ENCODE measurements around the gene RBM10.

DNA sequence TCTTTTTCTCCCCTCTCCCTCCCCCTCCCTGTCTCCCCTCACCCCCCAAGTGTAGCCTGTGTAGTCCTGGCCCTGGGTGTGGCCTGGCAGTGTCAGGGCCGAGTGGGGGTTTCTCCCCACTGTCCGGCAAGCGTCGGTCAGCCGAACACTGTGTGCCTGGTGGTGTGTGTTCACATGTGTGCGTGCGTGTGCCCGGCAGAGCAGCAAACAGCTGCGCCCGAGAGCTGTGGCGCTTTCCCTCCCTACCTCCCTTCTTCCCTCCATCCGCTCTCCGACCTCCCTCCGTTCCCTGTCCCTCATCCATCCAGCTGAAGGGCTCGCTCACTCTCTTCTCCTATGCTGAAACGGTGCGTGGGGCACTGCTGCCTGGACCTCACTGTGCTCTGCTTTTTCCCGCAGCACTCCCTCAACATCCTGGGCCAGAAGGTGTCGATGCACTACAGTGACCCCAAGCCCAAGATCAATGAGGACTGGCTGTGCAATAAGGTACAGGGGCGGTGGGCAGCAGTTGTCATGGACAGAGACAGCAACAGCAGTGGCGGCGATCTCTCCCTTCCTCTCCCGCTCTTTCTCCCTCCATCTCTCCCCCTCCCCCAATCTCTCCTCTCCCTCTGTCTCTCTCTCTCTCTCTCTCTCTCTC, 31.2 kb downstream of the RBM10 start:
- TF ChIP-seq, protein P1, sequence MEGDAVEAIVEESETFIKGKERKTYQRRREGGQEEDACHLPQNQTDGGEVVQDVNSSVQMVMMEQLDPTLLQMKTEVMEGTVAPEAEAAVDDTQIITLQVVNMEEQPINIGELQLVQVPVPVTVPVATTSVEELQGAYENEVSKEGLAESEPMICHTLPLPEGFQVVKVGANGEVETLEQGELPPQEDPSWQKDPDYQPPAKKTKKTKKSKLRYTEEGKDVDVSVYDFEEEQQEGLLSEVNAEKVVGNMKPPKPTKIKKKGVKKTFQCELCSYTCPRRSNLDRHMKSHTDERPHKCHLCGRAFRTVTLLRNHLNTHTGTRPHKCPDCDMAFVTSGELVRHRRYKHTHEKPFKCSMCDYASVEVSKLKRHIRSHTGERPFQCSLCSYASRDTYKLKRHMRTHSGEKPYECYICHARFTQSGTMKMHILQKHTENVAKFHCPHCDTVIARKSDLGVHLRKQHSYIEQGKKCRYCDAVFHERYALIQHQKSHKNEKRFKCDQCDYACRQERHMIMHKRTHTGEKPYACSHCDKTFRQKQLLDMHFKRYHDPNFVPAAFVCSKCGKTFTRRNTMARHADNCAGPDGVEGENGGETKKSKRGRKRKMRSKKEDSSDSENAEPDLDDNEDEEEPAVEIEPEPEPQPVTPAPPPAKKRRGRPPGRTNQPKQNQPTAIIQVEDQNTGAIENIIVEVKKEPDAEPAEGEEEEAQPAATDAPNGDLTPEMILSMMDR (IDR thresholded peaks at IDR 0.05 in 2 of 3, conservative IDR thresholded peaks at IDR 0.05 in 1 of 3; ENCODE audit: borderline replicate concordance in 1 of 3, insufficient read depth in 1 of 3, low read depth in 2 of 3, low read length in 2 of 3): no peak
- no peak for TF ChIP-seq EZH2 (IDR thresholded peaks at IDR 0.05)
- TF ChIP-seq, protein P2, sequence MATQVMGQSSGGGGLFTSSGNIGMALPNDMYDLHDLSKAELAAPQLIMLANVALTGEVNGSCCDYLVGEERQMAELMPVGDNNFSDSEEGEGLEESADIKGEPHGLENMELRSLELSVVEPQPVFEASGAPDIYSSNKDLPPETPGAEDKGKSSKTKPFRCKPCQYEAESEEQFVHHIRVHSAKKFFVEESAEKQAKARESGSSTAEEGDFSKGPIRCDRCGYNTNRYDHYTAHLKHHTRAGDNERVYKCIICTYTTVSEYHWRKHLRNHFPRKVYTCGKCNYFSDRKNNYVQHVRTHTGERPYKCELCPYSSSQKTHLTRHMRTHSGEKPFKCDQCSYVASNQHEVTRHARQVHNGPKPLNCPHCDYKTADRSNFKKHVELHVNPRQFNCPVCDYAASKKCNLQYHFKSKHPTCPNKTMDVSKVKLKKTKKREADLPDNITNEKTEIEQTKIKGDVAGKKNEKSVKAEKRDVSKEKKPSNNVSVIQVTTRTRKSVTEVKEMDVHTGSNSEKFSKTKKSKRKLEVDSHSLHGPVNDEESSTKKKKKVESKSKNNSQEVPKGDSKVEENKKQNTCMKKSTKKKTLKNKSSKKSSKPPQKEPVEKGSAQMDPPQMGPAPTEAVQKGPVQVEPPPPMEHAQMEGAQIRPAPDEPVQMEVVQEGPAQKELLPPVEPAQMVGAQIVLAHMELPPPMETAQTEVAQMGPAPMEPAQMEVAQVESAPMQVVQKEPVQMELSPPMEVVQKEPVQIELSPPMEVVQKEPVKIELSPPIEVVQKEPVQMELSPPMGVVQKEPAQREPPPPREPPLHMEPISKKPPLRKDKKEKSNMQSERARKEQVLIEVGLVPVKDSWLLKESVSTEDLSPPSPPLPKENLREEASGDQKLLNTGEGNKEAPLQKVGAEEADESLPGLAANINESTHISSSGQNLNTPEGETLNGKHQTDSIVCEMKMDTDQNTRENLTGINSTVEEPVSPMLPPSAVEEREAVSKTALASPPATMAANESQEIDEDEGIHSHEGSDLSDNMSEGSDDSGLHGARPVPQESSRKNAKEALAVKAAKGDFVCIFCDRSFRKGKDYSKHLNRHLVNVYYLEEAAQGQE (IDR thresholded peaks at IDR 0.05; ENCODE audit: low read depth): no peak
- no peak for TF ChIP-seq SP1 (IDR thresholded peaks at IDR 0.05; ENCODE audit: low read depth)
- TF ChIP-seq POLR2A (IDR thresholded peaks at IDR 0.05; ENCODE audit: borderline replicate concordance, extremely low read depth, insufficient read depth, insufficient read length): no peak
- TF ChIP-seq TCF7L2 (IDR thresholded peaks at IDR 0.05; ENCODE audit: borderline replicate concordance, extremely low read depth, insufficient read depth, insufficient read length): no peak
